ENCODE results near the gene AQP12B.

DNA sequence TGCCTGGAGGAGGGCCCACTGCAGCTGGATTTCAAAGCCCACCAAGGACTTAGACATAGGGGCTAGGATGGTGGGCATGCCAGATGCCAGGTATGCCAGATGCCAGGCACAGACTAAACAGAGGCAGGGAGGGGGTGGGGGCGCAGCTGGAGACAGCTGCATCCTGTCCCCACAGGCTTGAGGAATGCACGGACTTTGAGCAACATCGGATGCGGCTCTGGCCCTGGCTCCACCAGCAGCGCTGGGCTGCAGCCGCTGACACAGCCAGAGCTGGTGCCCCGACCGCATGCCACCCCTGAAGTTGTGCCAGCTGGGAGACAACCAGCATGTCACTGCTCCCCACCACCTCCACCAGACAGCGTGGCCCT lies 48.5 kb upstream of the AQP12B start:
- TF ChIP-seq EZH2 (IDR thresholded peaks at IDR 0.05) (no peak), POLR2AphosphoS5 (IDR thresholded peaks at IDR 0.05; ENCODE audit: borderline replicate concordance, low read depth, low read length) (no peak)
